ENCODE data around the gene NEURL1. TPM values are rescaled to one million over a fixed set of nuclear protein-coding genes. Genes with fewer than 3 reads are reported as not detected.

The NEURL1 gene
- total RNA-seq, 1 experiment from 2014 or later: 0.06 TPM

- no peak for DNase-seq (ENCODE audit: low read depth)
Measured at GRCh38 chr10:103562383-103562782, 68.9 kb downstream of the NEURL1 start.

- DNase-seq (ENCODE audit: low read depth): no peak
Measured at GRCh38 chr10:103563231-103564115, 70.0 kb downstream of the NEURL1 start.

- DNase-seq (ENCODE audit: low read depth): no peak
Measured at GRCh38 chr10:103564116-103564501, 70.6 kb downstream of the NEURL1 start.

- no peak for DNase-seq (ENCODE audit: low read depth)
Measured at GRCh38 chr10:103564776-103565520, 71.4 kb downstream of the NEURL1 start.

GRCh38 chr10:103566536-103566935, 73.0 kb downstream of the NEURL1 start:
- DNase-seq (ENCODE audit: low read depth): no peak

- DNase-seq (ENCODE audit: low read depth): no peak
Measured at GRCh38 chr10:103568505-103568904, 75.0 kb downstream of the NEURL1 start.

GRCh38 chr10:103569896-103570295, 76.4 kb downstream of the NEURL1 start:
- DNase-seq (ENCODE audit: low read depth): no peak

GRCh38 chr10:103570844-103571655, 77.5 kb downstream of the NEURL1 start:
- DNase-seq (ENCODE audit: low read depth): no peak

GRCh38 chr10:103571656-103571975, 78.1 kb downstream of the NEURL1 start:
- DNase-seq (ENCODE audit: low read depth): no peak

- no peak for DNase-seq (ENCODE audit: low read depth)
Measured at GRCh38 chr10:103572347-103573204, 79.1 kb downstream of the NEURL1 start.

GRCh38 chr10:103573205-103573487, 79.6 kb downstream of the NEURL1 start:
- no peak for DNase-seq (ENCODE audit: low read depth)

- no peak for DNase-seq (ENCODE audit: low read depth)
Measured at GRCh38 chr10:103574097-103575061, 80.9 kb downstream of the NEURL1 start.

GRCh38 chr10:103575416-103576075, 82.0 kb downstream of the NEURL1 start:
- DNase-seq (ENCODE audit: low read depth): no peak

- DNase-seq (ENCODE audit: low read depth): no peak
Measured at GRCh38 chr10:103576076-103576471, 82.6 kb downstream of the NEURL1 start.

- peak; percentile 79 for DNase-seq (ENCODE audit: low read depth)
Measured at GRCh38 chr10:103576862-103577261, 83.4 kb downstream of the NEURL1 start.

GRCh38 chr10:103578782-103579382, 85.4 kb downstream of the NEURL1 start:
- no peak for DNase-seq (ENCODE audit: low read depth)

GRCh38 chr10:103580011-103580410, 86.5 kb downstream of the NEURL1 start:
- DNase-seq (ENCODE audit: low read depth): no peak

- peak; percentile 67 for DNase-seq (ENCODE audit: low read depth)
Measured at GRCh38 chr10:103580430-103580829, 86.9 kb downstream of the NEURL1 start.

- no peak for DNase-seq (ENCODE audit: low read depth)
Measured at GRCh38 chr10:103581499-103581898, 88.0 kb downstream of the NEURL1 start.

All from LHCN-M2 (cell line).